ENCODE data around the gene PTMA. TPM values are rescaled to one million over a fixed set of nuclear protein-coding genes. Genes with fewer than 3 reads are reported as not detected.

PTMA gene
- polyA plus RNA-seq, 2 of the 4 experiments (the other 2 are of a cell fraction), result 1,191 to 2,360 TPM

DNA sequence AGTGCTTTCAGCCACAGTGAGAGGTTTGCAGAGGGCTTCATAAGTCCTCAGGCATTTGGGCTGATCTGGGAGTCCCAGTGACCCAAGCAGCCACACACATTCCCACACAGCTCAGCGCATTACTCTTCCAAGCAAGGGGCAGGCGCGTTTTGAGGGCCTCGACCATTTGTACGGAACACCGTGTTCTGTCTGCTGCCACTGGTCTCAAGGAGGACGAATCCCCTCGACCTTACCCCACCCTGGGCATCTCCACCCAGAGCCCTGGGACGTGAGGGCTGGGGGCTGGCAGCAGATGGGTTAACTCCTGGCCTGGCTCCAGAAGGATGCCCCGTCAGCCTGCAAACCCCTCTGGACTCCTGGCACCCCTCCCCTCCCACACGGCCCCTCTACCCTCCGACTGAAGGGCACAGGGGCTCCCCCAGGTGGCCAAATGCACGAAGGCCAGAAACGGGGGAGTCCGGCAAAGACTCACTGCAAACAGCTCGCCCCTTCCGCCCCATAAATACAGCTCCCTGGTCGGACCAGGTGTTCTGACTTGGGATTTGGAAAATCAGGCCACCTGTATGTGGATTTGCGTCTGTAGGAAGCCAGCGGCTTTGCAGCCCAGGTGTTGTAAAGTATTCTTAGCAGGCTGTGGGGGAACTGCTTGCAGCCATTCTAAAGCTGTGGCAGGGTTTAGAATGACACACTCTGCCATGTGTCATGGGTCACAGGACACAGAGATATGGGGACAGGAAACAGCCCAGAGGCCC, 33.6 kb upstream of the PTMA start:
- ChIA-PET POLR2A (interaction anchor here (0.9 to 4.2 kb wide), 8 partner anchors 8 to 161 kb away, joined by 3 to 61 read pairs (median 4); partner anchors contain the start of gene PTMA), CTCF (interaction anchor here (0.6 to 95.1 kb wide), 15 partner anchors 9 to 156 kb away, joined by 3 to 4158 read pairs (median 3); partner anchors contain the start of gene PTMA)
- Histone ChIP-seq H3K27ac (peak overlapping the region; percentile 97), H3K4me3 (no peak overlapping the region), H3K9me3 (no peaks in the 10 kb centered on the region), H3K4me2 (peak overlapping the region; percentile 89), H3K4me1 (peaks cover 43% of the 10 kb centered on the region)
- no peak for TF ChIP-seq EHMT2 (IDR thresholded peaks at IDR 0.05; ENCODE audit: low read depth)
- no peak for TF ChIP-seq MAX (IDR thresholded peaks at IDR 0.05)
- TF ChIP-seq, protein P1, sequence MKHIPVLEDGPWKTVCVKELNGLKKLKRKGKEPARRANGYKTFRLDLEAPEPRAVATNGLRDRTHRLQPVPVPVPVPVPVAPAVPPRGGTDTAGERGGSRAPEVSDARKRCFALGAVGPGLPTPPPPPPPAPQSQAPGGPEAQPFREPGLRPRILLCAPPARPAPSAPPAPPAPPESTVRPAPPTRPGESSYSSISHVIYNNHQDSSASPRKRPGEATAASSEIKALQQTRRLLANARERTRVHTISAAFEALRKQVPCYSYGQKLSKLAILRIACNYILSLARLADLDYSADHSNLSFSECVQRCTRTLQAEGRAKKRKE (CRISPR knock-in tag; IDR thresholded peaks at IDR 0.05; ENCODE audit: low read depth), result 0 out of 2 replicates have a peak, but pooled peaks have one; percentile 45
- peak; percentile 75 to 79 for TF ChIP-seq RAD21 (conservative IDR thresholded peaks at IDR 0.05 in 1 of 2, IDR thresholded peaks at IDR 0.05 in 1 of 2)
- no peak for TF ChIP-seq FOSL2 (IDR thresholded peaks at IDR 0.05)
- TF ChIP-seq FOSL2 (CRISPR knock-in tag; IDR thresholded peaks at IDR 0.05), result 0 out of 2 replicates have a peak, but pooled peaks have one; percentile 1
- TF ChIP-seq, protein P2, sequence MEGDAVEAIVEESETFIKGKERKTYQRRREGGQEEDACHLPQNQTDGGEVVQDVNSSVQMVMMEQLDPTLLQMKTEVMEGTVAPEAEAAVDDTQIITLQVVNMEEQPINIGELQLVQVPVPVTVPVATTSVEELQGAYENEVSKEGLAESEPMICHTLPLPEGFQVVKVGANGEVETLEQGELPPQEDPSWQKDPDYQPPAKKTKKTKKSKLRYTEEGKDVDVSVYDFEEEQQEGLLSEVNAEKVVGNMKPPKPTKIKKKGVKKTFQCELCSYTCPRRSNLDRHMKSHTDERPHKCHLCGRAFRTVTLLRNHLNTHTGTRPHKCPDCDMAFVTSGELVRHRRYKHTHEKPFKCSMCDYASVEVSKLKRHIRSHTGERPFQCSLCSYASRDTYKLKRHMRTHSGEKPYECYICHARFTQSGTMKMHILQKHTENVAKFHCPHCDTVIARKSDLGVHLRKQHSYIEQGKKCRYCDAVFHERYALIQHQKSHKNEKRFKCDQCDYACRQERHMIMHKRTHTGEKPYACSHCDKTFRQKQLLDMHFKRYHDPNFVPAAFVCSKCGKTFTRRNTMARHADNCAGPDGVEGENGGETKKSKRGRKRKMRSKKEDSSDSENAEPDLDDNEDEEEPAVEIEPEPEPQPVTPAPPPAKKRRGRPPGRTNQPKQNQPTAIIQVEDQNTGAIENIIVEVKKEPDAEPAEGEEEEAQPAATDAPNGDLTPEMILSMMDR (IDR thresholded peaks at IDR 0.05), result peak; percentile 81
- no peak for TF ChIP-seq HEYL (CRISPR knock-in tag; IDR thresholded peaks at IDR 0.05)
- TF ChIP-seq SMC3 (IDR thresholded peaks at IDR 0.05), result peak; percentile 95
- no peak for TF ChIP-seq FOXS1 (CRISPR knock-in tag; IDR thresholded peaks at IDR 0.05)
- TF ChIP-seq ZSCAN20 (CRISPR knock-in tag; IDR thresholded peaks at IDR 0.05), result no peak
- TF ChIP-seq E2F6 (IDR thresholded peaks at IDR 0.05; ENCODE audit: borderline replicate concordance, low read depth), result no peak
- TF ChIP-seq, protein P3, sequence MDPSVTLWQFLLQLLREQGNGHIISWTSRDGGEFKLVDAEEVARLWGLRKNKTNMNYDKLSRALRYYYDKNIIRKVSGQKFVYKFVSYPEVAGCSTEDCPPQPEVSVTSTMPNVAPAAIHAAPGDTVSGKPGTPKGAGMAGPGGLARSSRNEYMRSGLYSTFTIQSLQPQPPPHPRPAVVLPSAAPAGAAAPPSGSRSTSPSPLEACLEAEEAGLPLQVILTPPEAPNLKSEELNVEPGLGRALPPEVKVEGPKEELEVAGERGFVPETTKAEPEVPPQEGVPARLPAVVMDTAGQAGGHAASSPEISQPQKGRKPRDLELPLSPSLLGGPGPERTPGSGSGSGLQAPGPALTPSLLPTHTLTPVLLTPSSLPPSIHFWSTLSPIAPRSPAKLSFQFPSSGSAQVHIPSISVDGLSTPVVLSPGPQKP (IDR thresholded peaks at IDR 0.05; ENCODE audit: low read depth, low read length), result no peak
- no peak for TF ChIP-seq GATA3 (IDR thresholded peaks at IDR 0.05; ENCODE audit: borderline replicate concordance)
- no peak for TF ChIP-seq EP300 (IDR thresholded peaks at IDR 0.05)
- no peak for TF ChIP-seq RNF2 (IDR thresholded peaks at IDR 0.05; ENCODE audit: borderline replicate concordance, low read depth)
- no peak for TF ChIP-seq NPAS2 (CRISPR knock-in tag; IDR thresholded peaks at IDR 0.05; ENCODE audit: borderline replicate concordance)
- TF ChIP-seq, protein P4, sequence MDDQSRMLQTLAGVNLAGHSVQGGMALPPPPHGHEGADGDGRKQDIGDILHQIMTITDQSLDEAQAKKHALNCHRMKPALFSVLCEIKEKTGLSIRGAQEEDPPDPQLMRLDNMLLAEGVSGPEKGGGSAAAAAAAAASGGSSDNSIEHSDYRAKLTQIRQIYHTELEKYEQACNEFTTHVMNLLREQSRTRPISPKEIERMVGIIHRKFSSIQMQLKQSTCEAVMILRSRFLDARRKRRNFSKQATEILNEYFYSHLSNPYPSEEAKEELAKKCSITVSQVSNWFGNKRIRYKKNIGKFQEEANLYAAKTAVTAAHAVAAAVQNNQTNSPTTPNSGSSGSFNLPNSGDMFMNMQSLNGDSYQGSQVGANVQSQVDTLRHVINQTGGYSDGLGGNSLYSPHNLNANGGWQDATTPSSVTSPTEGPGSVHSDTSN (IDR thresholded peaks at IDR 0.05), result no peak
- TF ChIP-seq ESRRA (IDR thresholded peaks at IDR 0.05; ENCODE audit: borderline replicate concordance, low read length), result no peak
- TF ChIP-seq TP53 (CRISPR knock-in tag; IDR thresholded peaks at IDR 0.05), result no peak
- no peak for TF ChIP-seq HDAC2 (IDR thresholded peaks at IDR 0.05)
- no peak for TF ChIP-seq CEBPB (IDR thresholded peaks at IDR 0.05)
- 0 out of 2 replicates have a peak, but pooled peaks have one; percentile 42 for TF ChIP-seq MAZ (IDR thresholded peaks at IDR 0.05; ENCODE audit: borderline replicate concordance, low read depth, low read length)
- no peak for TF ChIP-seq CHD4 (IDR thresholded peaks at IDR 0.05; ENCODE audit: borderline replicate concordance)
- no peak for TF ChIP-seq ZFP36 (IDR thresholded peaks at IDR 0.05; ENCODE audit: borderline replicate concordance, partially characterized antibody)
- TF ChIP-seq ZC3H11A (IDR thresholded peaks at IDR 0.05), result no peak
- TF ChIP-seq BHLHE40 (IDR thresholded peaks at IDR 0.05; ENCODE audit: low read depth, low read length), result no peak
- no peak for TF ChIP-seq SREBF2 (IDR thresholded peaks at IDR 0.05)
- TF ChIP-seq, protein P5, sequence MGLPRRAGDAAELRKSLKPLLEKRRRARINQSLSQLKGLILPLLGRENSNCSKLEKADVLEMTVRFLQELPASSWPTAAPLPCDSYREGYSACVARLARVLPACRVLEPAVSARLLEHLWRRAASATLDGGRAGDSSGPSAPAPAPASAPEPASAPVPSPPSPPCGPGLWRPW (IDR thresholded peaks at IDR 0.05), result no peak
- TF ChIP-seq ZNF302 (CRISPR knock-in tag; IDR thresholded peaks at IDR 0.05), result no peak
- WGBS (ENCODE audit: missing lambda C conversion rate), result 33% methylated on average over 17 of the region's 20 CpGs
- FAIRE-seq (no peak), ATAC-seq (peak; percentile 42 to 60), DNase-seq (ENCODE audit: low read depth in 1 of 2, low spot score in 1 of 2) (peak in 1 of 2 experiments; percentile 70)
